Measurements from ENCODE around the gene WNT7B.

Gene WNT7B

GRCh38 chr22:45970705-45971407, 6.1 kb downstream of the WNT7B start:
- FAIRE-seq: no peak
- TF ChIP-seq CTCF (IDR thresholded peaks at IDR 0.05; ENCODE audit: insufficient read depth, missing control alignments): no peak
- no peak for DNase-seq (ENCODE audit: insufficient read length, low spot score)

- FAIRE-seq (no peak), DNase-seq (ENCODE audit: insufficient read length, low spot score) (no peak)
- no peak for TF ChIP-seq CTCF (IDR thresholded peaks at IDR 0.05; ENCODE audit: insufficient read depth, missing control alignments)
These were observed 7.0 kb downstream of the WNT7B start for GRCh38 chr22:45969801-45970470.

- no peak for DNase-seq (ENCODE audit: insufficient read length, low spot score)
- FAIRE-seq: no peak
- no peak for TF ChIP-seq CTCF (IDR thresholded peaks at IDR 0.05; ENCODE audit: insufficient read depth, missing control alignments)
These were observed 7.6 kb downstream of the WNT7B start for GRCh38 chr22:45969414-45969799.

DNA sequence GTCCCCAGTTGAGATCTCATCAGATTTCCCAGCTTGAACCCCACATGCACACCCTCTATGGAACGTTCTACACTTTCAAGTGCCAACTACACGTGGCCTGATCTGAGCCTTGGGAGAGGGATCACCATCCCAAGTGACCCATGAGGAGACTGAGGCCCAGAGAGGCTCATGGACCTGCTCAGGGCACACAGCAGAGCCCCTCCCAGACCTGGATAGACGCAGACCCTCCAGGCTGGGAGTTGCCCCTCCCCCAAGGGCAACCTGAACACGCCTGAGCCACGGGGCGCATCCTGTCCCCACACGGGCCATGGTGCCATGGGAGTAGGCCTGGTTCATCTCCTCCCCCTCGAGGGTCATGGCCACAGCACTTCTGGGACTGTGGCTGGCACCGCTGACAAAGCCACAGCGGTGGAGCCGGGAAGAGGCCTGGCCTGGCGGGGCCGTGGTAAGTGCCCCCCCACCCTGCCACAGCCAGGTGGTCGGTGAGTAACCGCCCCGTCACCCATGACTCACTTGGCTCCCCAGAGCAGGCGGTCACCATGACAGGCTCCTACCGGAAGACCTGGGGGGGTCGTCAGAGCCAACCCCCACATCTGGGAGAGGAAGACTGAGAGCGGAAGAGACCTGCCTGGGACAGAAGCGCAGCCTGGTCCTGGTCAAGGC, 8.1 kb downstream of the WNT7B start:
- FAIRE-seq (no peak), DNase-seq (ENCODE audit: insufficient read length, low spot score) (no peak)
- no peak for TF ChIP-seq CTCF (IDR thresholded peaks at IDR 0.05; ENCODE audit: insufficient read depth, missing control alignments)

GRCh38 chr22:45968003-45968650, 8.8 kb downstream of the WNT7B start:
- DNase-seq (ENCODE audit: insufficient read length, low spot score) (no peak), FAIRE-seq (no peak)

GRCh38 chr22:45966895-45967365, 10.0 kb downstream of the WNT7B start:
- TF ChIP-seq CTCF (IDR thresholded peaks at IDR 0.05; ENCODE audit: insufficient read depth, missing control alignments): no peak
- DNase-seq (ENCODE audit: insufficient read length, low spot score) (no peak), FAIRE-seq (no peak)

More at GRCh38 chr22:45968003-45968650, 8.8 kb downstream of the WNT7B start:
- TF ChIP-seq CTCF (IDR thresholded peaks at IDR 0.05; ENCODE audit: insufficient read depth, missing control alignments): no peak
